Measurements from ENCODE around the gene SLC16A10. TPM values are rescaled to one million over a fixed set of nuclear protein-coding genes. Genes with fewer than 3 reads are reported as not detected.
A peak's percentile ranks its signal among the peaks of the same experiment; 100 is the strongest.
"Not testable (repeated sequence)": the region's sequence is repeated elsewhere in the genome, so short reads cannot be mapped to it uniquely, and the experiment has no call there.

SLC16A10 gene
- total and polyA plus RNA-seq, 5 donors from 2014 or later: 24.4 to 39.3 (median 32.0) TPM

DNA sequence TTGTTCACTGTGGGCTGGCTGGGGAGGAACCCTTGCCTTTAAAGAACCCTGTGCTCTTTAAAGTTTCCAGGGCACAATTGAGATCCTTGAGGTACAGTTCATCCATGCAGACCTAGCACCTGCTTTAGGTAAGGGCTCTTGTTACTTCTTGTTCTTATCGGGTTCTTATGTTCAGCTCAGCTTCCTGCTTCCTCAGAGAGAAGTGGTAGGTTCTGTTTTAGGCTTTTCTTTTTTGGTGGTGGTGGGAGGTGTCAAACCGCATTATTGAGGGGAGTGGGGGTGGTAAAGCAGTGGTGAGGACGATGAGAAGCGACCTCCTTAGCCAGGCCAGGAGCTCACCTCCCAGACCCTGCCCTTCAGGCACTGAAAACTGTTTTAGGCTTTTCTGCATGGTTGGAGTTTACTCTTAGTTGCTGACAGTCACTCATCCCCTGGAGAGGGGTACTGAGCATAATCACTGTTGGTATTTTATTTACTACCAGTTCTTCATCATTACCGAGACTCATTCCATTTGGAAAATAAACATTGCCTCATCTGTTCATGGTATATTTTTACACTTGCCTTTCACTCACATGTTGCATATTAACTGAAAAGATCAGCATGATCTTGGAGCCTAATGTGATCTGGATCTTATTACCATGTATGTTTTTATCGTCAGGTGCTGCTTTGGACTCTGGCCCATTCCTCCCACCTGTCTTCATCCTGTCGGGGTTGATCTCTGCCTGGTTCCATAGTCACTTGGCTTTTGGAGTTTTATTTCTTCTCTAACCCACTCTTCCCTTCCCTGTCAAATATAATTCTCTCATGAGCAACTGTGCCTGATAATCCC lies 35.4 kb downstream of the SLC16A10 start:
- no peaks in the 10 kb centered on the region for H3K9me3 ChIP-seq (ENCODE audit: control insufficient read depth in 2 of 2, low read length in 2 of 2)
- peaks cover 2% of the 10 kb centered on the region for H3K36me3 ChIP-seq (ENCODE audit: control insufficient read depth, insufficient read depth, low read length)
- Mint-ChIP-seq H3K27me3 (no peaks in the 10 kb centered on the region), H3K4me1 (peaks cover 0 to 35% (median 20%) of the 10 kb centered on the region in 4 donors), H3K27ac (peak overlapping the region; percentile 83 to 87 (median 83)), H3K4me3 (peak overlapping the region in 3 of 4 donors; percentile 36 to 65 (median 58)), H3K36me3 (peaks cover 10% of the 10 kb centered on the region), H3K9me3 (peaks cover 0 to 2% (median 0%) of the 10 kb centered on the region in 7 donors)
- no peak overlapping the region for H3K27ac ChIP-seq (ENCODE audit: insufficient read depth, low read length, poor library complexity, severe bottlenecking)
- ATAC-seq (ENCODE audit: low read depth in 2 of 2) (peak; percentile 28 to 37), DNase-seq (peak in 1 of 3 donors; percentile 10)
- no peak overlapping the region for H3K4me3 ChIP-seq (ENCODE audit: low read depth, low read length)
- H3K4me1 ChIP-seq (ENCODE audit: control insufficient read depth, insufficient read depth, low read length, poor library complexity, severe bottlenecking): peaks cover 16% of the 10 kb centered on the region
- no peaks in the 10 kb centered on the region for H3K27me3 ChIP-seq (ENCODE audit: control insufficient read depth, insufficient read depth, low read length)

DNA sequence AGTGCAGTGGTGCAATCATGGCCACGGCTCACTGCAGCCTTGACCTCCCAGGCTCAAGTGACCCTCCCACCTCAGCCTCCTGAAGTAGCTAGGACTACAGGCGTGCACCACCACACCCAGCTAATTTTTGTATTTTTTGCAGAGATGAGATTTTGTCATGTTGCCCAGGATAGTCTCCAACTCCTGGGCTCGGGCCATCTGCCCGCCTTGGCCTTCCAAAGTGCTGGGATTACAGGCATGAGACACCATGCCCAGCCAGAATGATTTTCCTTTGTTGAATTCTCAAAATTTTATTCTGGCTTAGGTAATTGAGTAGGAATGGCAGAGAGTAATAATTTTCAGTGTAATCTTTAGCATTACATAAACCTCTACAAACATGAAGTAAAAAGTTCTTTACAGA lies 37.1 kb downstream of the SLC16A10 start:
- Mint-ChIP-seq H3K9me3 (peaks cover 0 to 2% (median 0%) of the 10 kb centered on the region in 7 donors), H3K4me1 (peaks cover 0 to 37% (median 19%) of the 10 kb centered on the region in 4 donors), H3K27ac (no peak overlapping the region), H3K4me3 (no peak overlapping the region), H3K27me3 (no peaks in the 10 kb centered on the region), H3K36me3 (peaks cover 3% of the 10 kb centered on the region)
- no peak for DNase-seq
- Histone ChIP-seq H3K27ac (ENCODE audit: insufficient read depth, low read length, poor library complexity, severe bottlenecking) (no peak overlapping the region), H3K36me3 (ENCODE audit: control insufficient read depth, insufficient read depth, low read length) (no peaks in the 10 kb centered on the region), H3K4me1 (ENCODE audit: control insufficient read depth, insufficient read depth, low read length, poor library complexity, severe bottlenecking) (peaks cover 16% of the 10 kb centered on the region), H3K27me3 (ENCODE audit: control insufficient read depth, insufficient read depth, low read length) (no peaks in the 10 kb centered on the region), H3K4me3 (ENCODE audit: low read depth, low read length) (no peak overlapping the region), H3K9me3 (ENCODE audit: control insufficient read depth in 2 of 2, low read length in 2 of 2) (no peaks in the 10 kb centered on the region)
- no peak for ATAC-seq (ENCODE audit: low read depth in 2 of 2)

DNA sequence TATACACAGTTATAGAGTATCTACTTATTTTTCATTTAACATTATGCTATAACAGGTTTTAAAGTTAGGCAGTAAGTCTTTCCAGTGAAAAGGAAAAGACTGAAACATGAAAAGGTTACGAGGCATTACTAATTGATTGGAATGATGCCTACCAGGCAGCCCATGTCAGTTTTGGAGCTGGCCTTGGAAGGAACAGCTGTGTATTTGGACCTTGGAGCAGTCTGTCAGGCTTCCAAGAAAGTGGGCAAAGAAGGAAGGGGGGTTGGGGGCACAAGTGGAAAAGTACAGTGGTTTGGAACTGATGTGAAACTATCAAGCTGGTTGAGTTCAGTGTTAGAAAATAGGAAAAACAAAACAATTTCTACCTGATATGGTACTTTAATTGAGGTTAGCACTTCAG lies 41.7 kb downstream of the SLC16A10 start:
- Mint-ChIP-seq H3K9me3 (no peaks in the 10 kb centered on the region), H3K27me3 (no peaks in the 10 kb centered on the region), H3K4me1 (peaks cover 0 to 21% (median 10%) of the 10 kb centered on the region in 4 donors), H3K36me3 (peaks cover 9% of the 10 kb centered on the region), H3K27ac (no peak overlapping the region), H3K4me3 (no peak overlapping the region)
- Histone ChIP-seq H3K4me3 (ENCODE audit: low read depth, low read length) (no peak overlapping the region), H3K4me1 (ENCODE audit: control insufficient read depth, insufficient read depth, low read length, poor library complexity, severe bottlenecking) (no peaks in the 10 kb centered on the region), H3K27me3 (ENCODE audit: control insufficient read depth, insufficient read depth, low read length) (no peaks in the 10 kb centered on the region), H3K36me3 (ENCODE audit: control insufficient read depth, insufficient read depth, low read length) (no peaks in the 10 kb centered on the region), H3K9me3 (ENCODE audit: control insufficient read depth in 2 of 2, low read length in 2 of 2) (no peaks in the 10 kb centered on the region), H3K27ac (ENCODE audit: insufficient read depth, low read length, poor library complexity, severe bottlenecking) (no peak overlapping the region)
- no peak for DNase-seq
- ATAC-seq (ENCODE audit: low read depth in 2 of 2): no peak

DNA sequence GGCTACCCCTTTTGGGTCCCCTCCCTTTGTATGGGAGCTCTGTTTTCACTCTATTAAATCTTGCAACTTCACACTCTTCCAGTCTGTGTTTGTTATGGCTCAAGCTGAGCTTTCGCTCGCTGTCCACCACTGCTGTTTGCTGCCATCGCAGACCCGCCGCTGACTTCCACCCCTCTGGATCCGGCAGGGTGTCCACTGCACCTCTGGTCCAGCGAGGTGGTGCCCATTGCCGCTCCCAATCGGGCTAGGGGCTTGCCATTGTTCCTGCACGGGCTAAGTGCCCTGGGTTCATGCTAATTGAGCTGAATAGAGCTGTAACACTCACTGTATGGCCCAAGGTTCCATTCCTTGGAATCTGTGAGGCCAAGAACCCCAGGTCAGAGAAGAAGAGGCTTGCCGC lies 43.7 kb downstream of the SLC16A10 start:
- H3K9me3 ChIP-seq (ENCODE audit: control insufficient read depth in 2 of 2, low read length in 2 of 2); H3K27ac Mint-ChIP-seq; H3K4me3 ChIP-seq (ENCODE audit: low read depth, low read length); H3K27me3 ChIP-seq (ENCODE audit: control insufficient read depth, insufficient read depth, low read length); H3K4me3 Mint-ChIP-seq; H3K27ac ChIP-seq (ENCODE audit: insufficient read depth, low read length, poor library complexity, severe bottlenecking); DNase-seq; H3K27me3 Mint-ChIP-seq; H3K4me1 ChIP-seq (ENCODE audit: control insufficient read depth, insufficient read depth, low read length, poor library complexity, severe bottlenecking); H3K36me3 ChIP-seq (ENCODE audit: control insufficient read depth, insufficient read depth, low read length); ATAC-seq (ENCODE audit: low read depth in 2 of 2); H3K9me3 Mint-ChIP-seq: not testable (repeated sequence)
- Mint-ChIP-seq H3K4me1 (peaks cover 0 to 19% (median 11%) of the 10 kb centered on the region in 4 donors), H3K36me3 (peaks cover 11% of the 10 kb centered on the region)

DNA sequence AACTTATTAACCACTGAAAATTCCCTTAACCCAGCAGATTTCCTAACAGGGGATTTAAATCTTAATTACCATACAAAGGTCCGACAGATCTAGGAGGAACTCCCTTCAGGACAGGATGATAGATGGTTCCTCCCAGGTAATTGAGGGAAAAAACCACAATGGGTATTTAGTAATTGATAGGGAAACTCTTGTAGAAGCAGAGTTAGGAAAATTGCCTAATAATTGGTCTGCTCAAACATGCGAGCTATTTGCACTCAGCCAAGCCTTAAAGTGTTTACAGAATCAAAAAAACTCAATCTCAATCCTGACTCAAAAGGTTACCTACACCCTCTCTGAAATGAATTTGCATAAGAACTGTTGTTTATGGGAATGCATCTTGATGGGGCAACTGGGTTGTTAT lies 45.4 kb downstream of the SLC16A10 start:
- not testable (repeated sequence) for H3K9me3 ChIP-seq (ENCODE audit: control insufficient read depth in 2 of 2, low read length in 2 of 2); H3K27ac ChIP-seq (ENCODE audit: insufficient read depth, low read length, poor library complexity, severe bottlenecking); H3K27me3 Mint-ChIP-seq; H3K27ac Mint-ChIP-seq; H3K4me3 ChIP-seq (ENCODE audit: low read depth, low read length); H3K36me3 ChIP-seq (ENCODE audit: control insufficient read depth, insufficient read depth, low read length); ATAC-seq (ENCODE audit: low read depth in 2 of 2); H3K4me1 ChIP-seq (ENCODE audit: control insufficient read depth, insufficient read depth, low read length, poor library complexity, severe bottlenecking); H3K9me3 Mint-ChIP-seq; DNase-seq; H3K4me3 Mint-ChIP-seq; H3K27me3 ChIP-seq (ENCODE audit: control insufficient read depth, insufficient read depth, low read length)
- Mint-ChIP-seq H3K36me3 (peaks cover 21% of the 10 kb centered on the region), H3K4me1 (peaks cover 0 to 10% (median 6%) of the 10 kb centered on the region in 4 donors)

DNA sequence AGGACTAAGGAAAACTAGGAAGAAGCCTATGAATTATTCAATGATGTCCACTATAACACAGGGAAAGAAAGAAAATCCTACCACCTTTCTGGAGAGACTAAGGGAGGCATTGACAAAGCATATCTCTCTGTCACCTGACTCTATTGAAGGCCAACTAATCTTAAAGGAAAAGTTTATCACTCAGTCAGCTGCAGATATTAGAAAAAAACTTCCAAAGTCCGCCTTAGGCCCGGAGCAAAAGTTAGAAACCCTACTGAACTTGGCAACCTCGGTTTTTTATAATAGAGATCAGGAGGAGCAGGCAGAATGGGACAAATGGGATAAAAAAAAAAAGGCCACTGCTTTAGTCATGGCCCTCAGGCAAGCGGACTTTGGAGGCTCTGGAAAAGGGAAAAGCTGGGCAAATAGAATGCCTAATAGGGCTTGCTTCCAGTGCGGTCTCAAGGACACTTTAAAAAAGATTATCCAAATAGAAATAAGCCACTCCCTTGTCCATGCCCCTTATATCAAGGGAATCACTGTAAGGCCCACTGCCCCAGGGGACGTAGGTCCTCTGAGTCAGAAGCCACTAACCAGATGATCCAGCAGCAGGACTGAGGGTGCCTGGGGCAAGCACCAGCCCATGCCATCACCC lies 47.0 kb downstream of the SLC16A10 start:
- not testable (repeated sequence) for ATAC-seq (ENCODE audit: low read depth in 2 of 2)

DNA sequence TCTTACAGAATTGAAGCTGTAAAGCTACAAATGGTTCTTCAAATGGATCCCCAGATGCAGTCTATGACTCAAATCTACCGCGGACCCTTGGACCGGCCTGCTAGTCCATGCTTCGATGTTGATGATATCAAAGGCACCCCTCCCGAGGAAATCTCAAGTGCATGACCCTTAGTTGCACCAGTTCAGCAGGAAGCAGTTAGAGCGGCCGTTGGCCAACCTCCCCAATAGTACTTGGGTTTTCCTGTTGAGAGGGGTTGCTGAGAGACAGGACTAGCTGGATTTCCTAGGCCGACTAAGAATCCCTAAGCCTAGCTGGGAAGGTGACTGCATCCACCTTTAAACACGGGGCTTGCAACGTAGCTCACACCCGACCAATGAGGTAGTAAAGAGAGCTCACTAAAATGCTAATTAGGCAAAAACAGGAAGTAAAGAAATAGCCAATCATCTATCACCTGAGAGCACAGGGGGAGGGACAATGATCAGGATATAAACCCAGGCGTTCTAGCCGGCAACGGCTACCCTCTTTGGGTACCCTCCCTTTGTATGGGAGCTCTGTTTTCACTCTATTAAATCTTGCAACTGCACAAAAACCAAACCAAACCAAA lies 50.3 kb downstream of the SLC16A10 start:
- DNase-seq; H3K9me3 ChIP-seq (ENCODE audit: control insufficient read depth in 2 of 2, low read length in 2 of 2); H3K4me3 Mint-ChIP-seq; H3K27me3 Mint-ChIP-seq; H3K27ac ChIP-seq (ENCODE audit: insufficient read depth, low read length, poor library complexity, severe bottlenecking); H3K4me1 Mint-ChIP-seq; H3K27ac Mint-ChIP-seq; H3K9me3 Mint-ChIP-seq; H3K4me1 ChIP-seq (ENCODE audit: control insufficient read depth, insufficient read depth, low read length, poor library complexity, severe bottlenecking); ATAC-seq (ENCODE audit: low read depth in 2 of 2); H3K36me3 ChIP-seq (ENCODE audit: control insufficient read depth, insufficient read depth, low read length); H3K27me3 ChIP-seq (ENCODE audit: control insufficient read depth, insufficient read depth, low read length); H3K4me3 ChIP-seq (ENCODE audit: low read depth, low read length): not testable (repeated sequence)
- H3K36me3 Mint-ChIP-seq: peaks cover 43% of the 10 kb centered on the region

More for the DNA sequence above, 47.0 kb downstream of the SLC16A10 start:
- H3K9me3 ChIP-seq (ENCODE audit: control insufficient read depth in 2 of 2, low read length in 2 of 2); H3K27ac Mint-ChIP-seq; H3K36me3 ChIP-seq (ENCODE audit: control insufficient read depth, insufficient read depth, low read length); H3K9me3 Mint-ChIP-seq; H3K27me3 Mint-ChIP-seq; H3K27me3 ChIP-seq (ENCODE audit: control insufficient read depth, insufficient read depth, low read length); H3K4me1 ChIP-seq (ENCODE audit: control insufficient read depth, insufficient read depth, low read length, poor library complexity, severe bottlenecking); H3K4me3 ChIP-seq (ENCODE audit: low read depth, low read length); DNase-seq; H3K4me3 Mint-ChIP-seq; H3K27ac ChIP-seq (ENCODE audit: insufficient read depth, low read length, poor library complexity, severe bottlenecking): not testable (repeated sequence)
- Mint-ChIP-seq H3K36me3 (peaks cover 34% of the 10 kb centered on the region), H3K4me1 (peaks cover 0 to 11% (median 8%) of the 10 kb centered on the region in 4 donors)

All from CD4-positive, CD25-positive, alpha-beta regulatory T cell (primary cell).